ENCODE data around the gene SANBR. TPM values are rescaled to one million over a fixed set of nuclear protein-coding genes. Genes with fewer than 3 reads are reported as not detected.

SANBR gene
- total and polyA plus RNA-seq, 2 of the 13 experiments (the other 11 are each of a cell fraction or from before 2014, with no cell fraction given) = 9.8 to 20.9 TPM

GRCh38 chr2:61017003-61017555 lies 48.6 kb upstream of the SANBR start (continued):
- TF ChIP-seq ZBTB34 (CRISPR knock-in tag; IDR thresholded peaks at IDR 0.05) (no peak), ZNF256 (CRISPR knock-in tag; conservative IDR thresholded peaks at IDR 0.05) (no peak; the same call in 1 of the 2 replicates), ZXDC (CRISPR knock-in tag; IDR thresholded peaks at IDR 0.05) (peak; percentile 22), SP140L (CRISPR knock-in tag; IDR thresholded peaks at IDR 0.05; ENCODE audit: borderline replicate concordance) (peak; percentile 51; the same call in 1 of the 2 replicates), ZNF547 (CRISPR knock-in tag; IDR thresholded peaks at IDR 0.05) (no peak; the same call in 1 of the 2 replicates), POGK (CRISPR knock-in tag; conservative IDR thresholded peaks at IDR 0.05) (no peak), TEAD3 (CRISPR knock-in tag; optimal IDR thresholded peaks at IDR 0.05; ENCODE audit: borderline replicate concordance) (no peak), ZFAT (CRISPR knock-in tag; conservative IDR thresholded peaks at IDR 0.05) (no peak), KAT2B (IDR thresholded peaks at IDR 0.05; ENCODE audit: borderline replicate concordance, low read depth, low read length) (no peak), MIER2 (CRISPR knock-in tag; IDR thresholded peaks at IDR 0.05) (no peak), GABPB1 (CRISPR knock-in tag; IDR thresholded peaks at IDR 0.05) (peak; percentile 83), TRIM24 (CRISPR knock-in tag; IDR thresholded peaks at IDR 0.05) (no peak), ARHGAP35 (CRISPR knock-in tag; IDR thresholded peaks at IDR 0.05; ENCODE audit: borderline replicate concordance) (0 out of 2 replicates have a peak, but pooled peaks have one; percentile 17), ZNF160 (CRISPR knock-in tag; IDR thresholded peaks at IDR 0.05) (peak; percentile 23; the same call in 1 of the 2 replicates), NFRKB (IDR thresholded peaks at IDR 0.05) (no peak), ATF2 (CRISPR knock-in tag; IDR thresholded peaks at IDR 0.05) (peak; percentile 71; the same call in 1 of the 2 replicates)
- TF ChIP-seq, protein P1, sequence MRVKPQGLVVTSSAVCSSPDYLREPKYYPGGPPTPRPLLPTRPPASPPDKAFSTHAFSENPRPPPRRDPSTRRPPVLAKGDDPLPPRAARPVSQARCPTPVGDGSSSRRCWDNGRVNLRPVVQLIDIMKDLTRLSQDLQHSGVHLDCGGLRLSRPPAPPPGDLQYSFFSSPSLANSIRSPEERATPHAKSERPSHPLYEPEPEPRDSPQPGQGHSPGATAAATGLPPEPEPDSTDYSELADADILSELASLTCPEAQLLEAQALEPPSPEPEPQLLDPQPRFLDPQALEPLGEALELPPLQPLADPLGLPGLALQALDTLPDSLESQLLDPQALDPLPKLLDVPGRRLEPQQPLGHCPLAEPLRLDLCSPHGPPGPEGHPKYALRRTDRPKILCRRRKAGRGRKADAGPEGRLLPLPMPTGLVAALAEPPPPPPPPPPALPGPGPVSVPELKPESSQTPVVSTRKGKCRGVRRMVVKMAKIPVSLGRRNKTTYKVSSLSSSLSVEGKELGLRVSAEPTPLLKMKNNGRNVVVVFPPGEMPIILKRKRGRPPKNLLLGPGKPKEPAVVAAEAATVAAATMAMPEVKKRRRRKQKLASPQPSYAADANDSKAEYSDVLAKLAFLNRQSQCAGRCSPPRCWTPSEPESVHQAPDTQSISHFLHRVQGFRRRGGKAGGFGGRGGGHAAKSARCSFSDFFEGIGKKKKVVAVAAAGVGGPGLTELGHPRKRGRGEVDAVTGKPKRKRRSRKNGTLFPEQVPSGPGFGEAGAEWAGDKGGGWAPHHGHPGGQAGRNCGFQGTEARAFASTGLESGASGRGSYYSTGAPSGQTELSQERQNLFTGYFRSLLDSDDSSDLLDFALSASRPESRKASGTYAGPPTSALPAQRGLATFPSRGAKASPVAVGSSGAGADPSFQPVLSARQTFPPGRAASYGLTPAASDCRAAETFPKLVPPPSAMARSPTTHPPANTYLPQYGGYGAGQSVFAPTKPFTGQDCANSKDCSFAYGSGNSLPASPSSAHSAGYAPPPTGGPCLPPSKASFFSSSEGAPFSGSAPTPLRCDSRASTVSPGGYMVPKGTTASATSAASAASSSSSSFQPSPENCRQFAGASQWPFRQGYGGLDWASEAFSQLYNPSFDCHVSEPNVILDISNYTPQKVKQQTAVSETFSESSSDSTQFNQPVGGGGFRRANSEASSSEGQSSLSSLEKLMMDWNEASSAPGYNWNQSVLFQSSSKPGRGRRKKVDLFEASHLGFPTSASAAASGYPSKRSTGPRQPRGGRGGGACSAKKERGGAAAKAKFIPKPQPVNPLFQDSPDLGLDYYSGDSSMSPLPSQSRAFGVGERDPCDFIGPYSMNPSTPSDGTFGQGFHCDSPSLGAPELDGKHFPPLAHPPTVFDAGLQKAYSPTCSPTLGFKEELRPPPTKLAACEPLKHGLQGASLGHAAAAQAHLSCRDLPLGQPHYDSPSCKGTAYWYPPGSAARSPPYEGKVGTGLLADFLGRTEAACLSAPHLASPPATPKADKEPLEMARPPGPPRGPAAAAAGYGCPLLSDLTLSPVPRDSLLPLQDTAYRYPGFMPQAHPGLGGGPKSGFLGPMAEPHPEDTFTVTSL (CRISPR knock-in tag; IDR thresholded peaks at IDR 0.05; ENCODE audit: borderline replicate concordance) = peak; percentile 78; the same call in 1 of the 2 replicates
